Mucosa of descending colon (tissue), 3 donors: ENCODE measurements around the gene HGD. TPM values are rescaled to one million over a fixed set of nuclear protein-coding genes. Genes with fewer than 3 reads are reported as not detected.

Source experiments
- ATAC-seq: fragments of 200-7000 bp; cut with Tn5 transposase; one replicate; pipeline ENCODE4 v1.9.1; 2020; ENCODE audit warnings: mild to moderate bottlenecking, moderate library complexity
- DNase-seq, 3 donors: peaks; one replicate each; pipeline ENCODE4 v3.0.0-alpha.2; 2020
- H3K36me3 ChIP-seq: fragments of 200-600 bp; one replicate; pipeline ENCODE4 v1.8.0; 2021; ENCODE audit warnings: low read depth, mild to moderate bottlenecking
- H3K4me1 ChIP-seq: fragments of 200-600 bp; one replicate; pipeline ENCODE4 v1.8.0; 2021; ENCODE audit warnings: low read depth, mild to moderate bottlenecking
- H3K4me3 ChIP-seq: fragments of 200-600 bp; one replicate; pipeline ENCODE4 v1.8.0; 2021; ENCODE audit warnings: mild to moderate bottlenecking
- H3K9me3 ChIP-seq: fragments of 200-600 bp; one replicate; pipeline ENCODE4 v1.8.0; 2021; ENCODE audit warnings: mild to moderate bottlenecking
- CTCF ChIP-seq: fragments of 200-600 bp; IDR thresholded peaks from one replicate; pipeline ENCODE4 v1.8.0; 2022; ENCODE audit warnings: antibody characterized with exemption, mild to moderate bottlenecking
- intact Hi-C, 2 donors: fragments of 100-400 bp; cut with DNase I in 1 of 2; cut with micrococcal nuclease in 1 of 2; formaldehyde crosslinking; loops; one replicate each; pipeline versions ENCODE4 v1.11.0 to v1.11.1; 2022; cut with DNase I, micrococcal nuclease
- total RNA-seq, 3 donors: library from RNA; stranded (reverse); fragmentation: NEBNext Ultra II Directional in 2 of 3; extraction: Animal tissue kit (Norgen Biotek cat#: 25700) in 2 of 3; gene quantifications; one replicate each; pipeline versions ENCODE4 v1.2.1 to v1.2.4, GENCODE V29; 2021 to 2023
- donor health status: DM: no; HTN: no; CAD: no; lungs with moderate emphysema.
- donor health status: DM: no; HTN: no; CAD: no.
- donor health status: DM: no; HTN: yes; CAD: no.

Gene HGD
- total RNA-seq, 3 donors from 2014 or later: 15.7 to 53.3 (median 46.0) TPM

DNA sequence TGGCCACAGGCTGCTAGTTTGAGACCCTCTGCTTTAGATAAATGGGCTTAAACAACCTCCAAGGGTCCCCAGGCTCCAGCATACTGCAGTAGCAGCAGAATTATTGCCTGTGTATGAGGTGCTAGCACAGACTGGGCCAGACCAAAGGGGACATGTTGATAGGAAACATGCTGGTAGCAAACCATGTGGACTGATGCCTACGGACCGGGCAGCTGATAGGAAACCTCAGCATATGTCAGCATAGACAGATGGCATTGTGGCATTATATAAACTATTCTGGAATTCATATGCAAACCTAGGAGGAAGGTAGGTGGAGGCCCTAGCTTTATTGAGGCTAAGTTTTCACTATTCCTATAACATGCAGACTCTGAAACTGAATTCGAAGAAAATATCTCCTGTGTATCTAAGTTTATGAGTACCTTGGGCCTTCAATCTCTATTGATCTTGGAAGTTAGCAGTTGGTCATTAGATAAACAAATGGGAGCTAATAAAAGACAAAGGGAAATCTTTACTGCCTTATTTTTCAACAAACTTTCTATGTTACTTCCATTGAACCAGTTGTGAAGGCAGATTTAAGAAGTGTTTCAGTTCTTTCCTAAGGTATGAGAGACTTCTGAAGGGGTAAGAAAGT lies 1.7 kb upstream of the HGD start:
- H3K9me3 ChIP-seq: no peaks in the 10 kb centered on the region
- H3K4me1 ChIP-seq: peaks cover 8% of the 10 kb centered on the region
- TF ChIP-seq CTCF: no peak
- DNase-seq: no peak
- intact Hi-C loops: no loop called here
- no peaks in the 10 kb centered on the region for H3K36me3 ChIP-seq
- H3K4me3 ChIP-seq: no peak overlapping the region
- ATAC-seq: no peak

DNA sequence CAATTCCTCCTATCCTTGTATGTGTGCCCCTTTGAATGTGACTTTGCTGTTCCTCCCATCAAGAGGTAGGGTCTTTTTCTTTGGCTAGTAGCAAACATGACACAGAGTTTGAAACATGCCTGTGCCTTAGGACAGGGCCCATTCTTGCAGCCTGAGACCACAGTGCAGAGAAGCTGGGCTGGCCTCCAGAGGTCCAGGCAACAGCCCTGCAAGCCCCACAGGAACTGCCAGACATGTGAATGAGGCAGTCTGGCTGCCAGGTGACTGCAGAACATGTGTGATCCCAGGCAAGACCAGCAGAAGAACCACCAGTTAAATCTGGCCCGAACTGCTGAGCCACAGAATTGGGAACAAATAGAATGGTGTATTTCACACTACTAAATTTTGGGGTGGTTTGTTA lies 1.2 kb upstream of the HGD start:
- Histone ChIP-seq H3K4me3 (no peak overlapping the region), H3K4me1 (peaks cover 11% of the 10 kb centered on the region), H3K36me3 (no peaks in the 10 kb centered on the region), H3K9me3 (no peaks in the 10 kb centered on the region)
- no peak for DNase-seq
- TF ChIP-seq CTCF: no peak
- no peak for ATAC-seq
- intact Hi-C loops: no loop called here

GRCh38 chr3:120681506-120682038 lies 467 bp downstream of the HGD start:
- no peak overlapping the region for H3K4me3 ChIP-seq
- DNase-seq (no peak), ATAC-seq (no peak)
- intact Hi-C loops: no loop called here
- no peaks in the 10 kb centered on the region for H3K9me3 ChIP-seq
- no peaks in the 10 kb centered on the region for H3K36me3 ChIP-seq
- no peak for TF ChIP-seq CTCF
- peaks cover 11% of the 10 kb centered on the region for H3K4me1 ChIP-seq

DNA sequence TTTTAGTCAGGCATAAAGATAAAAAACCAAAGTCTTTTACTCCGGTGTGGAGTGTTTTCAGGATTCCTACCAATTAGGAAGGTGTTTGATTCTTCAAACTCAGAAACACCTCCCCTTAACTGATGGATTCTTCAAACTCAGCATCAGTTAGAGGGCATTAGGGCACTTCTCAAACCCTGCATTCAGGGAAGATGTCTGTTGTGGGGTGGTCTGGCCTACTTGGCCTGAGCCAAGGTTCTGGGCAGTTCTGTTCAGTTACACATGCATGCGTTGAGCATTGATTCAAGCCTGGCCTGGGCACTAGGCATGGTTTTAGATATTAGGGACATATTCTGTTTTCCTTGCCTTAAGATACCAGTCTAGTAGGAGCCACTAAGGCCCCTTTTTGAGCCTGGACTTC lies 1.0 kb downstream of the HGD start:
- intact Hi-C loops: no loop called here
- no peak for TF ChIP-seq CTCF
- Histone ChIP-seq H3K4me1 (peaks cover 11% of the 10 kb centered on the region), H3K4me3 (no peak overlapping the region), H3K36me3 (no peaks in the 10 kb centered on the region), H3K9me3 (no peaks in the 10 kb centered on the region)
- ATAC-seq (no peak), DNase-seq (no peak)

- Histone ChIP-seq H3K36me3 (no peaks in the 10 kb centered on the region), H3K9me3 (no peaks in the 10 kb centered on the region), H3K4me3 (no peak overlapping the region), H3K4me1 (peaks cover 11% of the 10 kb centered on the region)
- no peak for ATAC-seq
- no peak for DNase-seq
- intact Hi-C loops: no loop called here
- no peak for TF ChIP-seq CTCF
These were observed 1.7 kb downstream of the HGD start for GRCh38 chr3:120680193-120680894.
